DOHH2 (cell line): Measurements from ENCODE around the gene FAM107B.
A peak's percentile ranks its signal among the peaks of the same experiment; 100 is the strongest.

Source experiments
- H3F3A ChIP-seq: fragments of 200-600 bp; sonication (generic), shearing (Covaris generic); 2 replicates; pipeline ENCODE4 v1.6.0; 2016; ENCODE audit warnings: antibody characterized with exemption, mild to moderate bottlenecking; ENCODE audit not compliant: control insufficient read depth, insufficient read depth
- H3K27ac ChIP-seq: fragments of 200-600 bp; sonication (generic); 2 replicates; pipeline ENCODE4 v1.5.1; 2014; ENCODE audit warnings: low read depth, mild to moderate bottlenecking, low read length, moderate library complexity
- H3K27me3 ChIP-seq: fragments of 200-600 bp; sonication (generic); 2 replicates; pipeline ENCODE4 v1.6.1; 2014; ENCODE audit warnings: mild to moderate bottlenecking, low read length, mixed read lengths; ENCODE audit not compliant: control insufficient read depth
- H3K36me3 ChIP-seq: fragments of 200-600 bp; sonication (generic); 2 replicates; pipeline ENCODE4 v1.6.1; 2014; ENCODE audit warnings: mild to moderate bottlenecking, low read length, moderate library complexity, mixed read lengths; ENCODE audit not compliant: control insufficient read depth
- H3K4me1 ChIP-seq: fragments of 200-600 bp; sonication (generic); 2 replicates; pipeline ENCODE4 v1.6.1; 2014; ENCODE audit warnings: mild to moderate bottlenecking, low read length, mixed read lengths; ENCODE audit not compliant: control insufficient read depth
- H3K4me2 ChIP-seq: fragments of 200-600 bp; sonication (generic); 2 replicates; pipeline ENCODE4 v1.6.0; 2014; ENCODE audit warnings: mild to moderate bottlenecking, low read length, moderate library complexity
- H3K4me3 ChIP-seq: fragments of 200-600 bp; sonication (generic); 2 replicates; pipeline ENCODE4 v1.5.1; 2014; ENCODE audit warnings: mild to moderate bottlenecking, low read length, mixed read lengths
- H3K79me2 ChIP-seq: fragments of 200-600 bp; sonication (generic); 2 replicates; pipeline ENCODE4 v1.6.1; 2014; ENCODE audit warnings: mild to moderate bottlenecking, low read length, mixed read lengths; ENCODE audit not compliant: control insufficient read depth
- H3K9me2 ChIP-seq: fragments of 200-600 bp; sonication (generic); replicated peaks from 2 replicates; pipeline ENCODE4 v1.6.1; 2014; ENCODE audit warnings: mild to moderate bottlenecking, low read length, mixed read lengths; ENCODE audit not compliant: control insufficient read depth
- H3K9me3 ChIP-seq: fragments of 200-600 bp; sonication (generic); 2 replicates; pipeline ENCODE4 v1.6.1; 2014; ENCODE audit warnings: antibody characterized with exemption, low read length, mixed read lengths; ENCODE audit not compliant: control insufficient read depth, insufficient read depth
- H4K20me1 ChIP-seq: fragments of 200-600 bp; sonication (generic); 2 replicates; pipeline ENCODE4 v1.6.0; 2014; ENCODE audit warnings: low read depth, mild to moderate bottlenecking, antibody characterized with exemption, low read length, moderate library complexity; ENCODE audit not compliant: control insufficient read depth, insufficient read depth
- CTCF ChIP-seq: fragments of 200-600 bp; sonication (generic); IDR thresholded peaks from one replicate; pipeline ENCODE4 v1.5.1; 2014; ENCODE audit warnings: antibody characterized with exemption, mild to moderate bottlenecking, low read depth, low read length; ENCODE audit not compliant: poor library complexity, severe bottlenecking
- EZH2phosphoT487 ChIP-seq: fragments of 200-600 bp; sonication (generic); IDR thresholded peaks from 2 replicates; pipeline ENCODE4 v1.6.1; 2017; ENCODE audit warnings: borderline replicate concordance, mild to moderate bottlenecking, antibody characterized with exemption, low read length, moderate library complexity, mixed read lengths

FAM107B gene

GRCh38 chr10:14588084-14588937 lies 186.4 kb downstream of the FAM107B start:
- peak overlapping the region; percentile 51 for H3K4me2 ChIP-seq

DNA sequence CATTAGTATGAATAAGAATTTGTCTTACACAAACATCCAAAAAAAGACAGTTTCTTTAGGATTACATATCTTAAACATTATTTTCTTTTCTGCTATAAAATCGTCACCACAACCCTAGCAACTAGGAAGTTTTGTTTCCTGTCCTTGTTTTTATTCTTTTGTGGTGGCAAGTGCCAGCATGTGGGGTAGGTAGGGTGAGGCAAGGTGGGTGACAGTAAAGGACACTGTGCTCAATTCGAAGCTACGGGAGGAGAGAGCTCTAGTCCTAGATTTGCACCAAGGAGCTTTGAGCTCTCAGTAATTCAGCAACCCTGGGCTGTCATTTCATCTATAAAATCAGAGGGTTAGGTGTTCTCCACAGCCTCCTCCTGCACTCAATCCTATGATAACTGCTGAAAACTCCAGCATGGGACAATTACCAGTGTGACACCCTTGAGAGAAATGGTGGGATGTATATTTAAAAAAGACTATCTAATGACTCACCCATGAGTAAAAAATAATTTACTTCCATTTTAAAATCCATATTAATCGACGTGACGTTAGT lies 187.1 kb downstream of the FAM107B start:
- peaks cover 79% of the 10 kb centered on the region for H4K20me1 ChIP-seq
- peaks cover 100% of the 10 kb centered on the region for H3K79me2 ChIP-seq
- H3K36me3 ChIP-seq: peaks cover 100% of the 10 kb centered on the region
- no peaks in the 10 kb centered on the region for H3K9me3 ChIP-seq
- no peaks in the 10 kb centered on the region for H3K27me3 ChIP-seq
- peaks cover 27% of the 10 kb centered on the region for H3F3A ChIP-seq
- peak overlapping the region; percentile 28; the same call in 1 of the 2 replicates for H3K4me3 ChIP-seq
- peak overlapping the region; percentile 46 for H3K27ac ChIP-seq
- H3K9me2 ChIP-seq: no peaks in the 10 kb centered on the region
- H3K4me2 ChIP-seq: peak overlapping the region; percentile 51
- TF ChIP-seq EZH2phosphoT487 (no peak), CTCF (no peak)
- H3K4me1 ChIP-seq: peaks cover 97% of the 10 kb centered on the region

More at GRCh38 chr10:14588084-14588937, 186.4 kb downstream of the FAM107B start:
- H3K9me3 ChIP-seq: no peaks in the 10 kb centered on the region
- H3K27ac ChIP-seq: peak overlapping the region; percentile 46
- peaks cover 29% of the 10 kb centered on the region for H3F3A ChIP-seq
- TF ChIP-seq CTCF: no peak
- H3K27me3 ChIP-seq: no peaks in the 10 kb centered on the region
- H3K79me2 ChIP-seq: peaks cover 100% of the 10 kb centered on the region
- H3K9me2 ChIP-seq: no peaks in the 10 kb centered on the region
- peaks cover 99% of the 10 kb centered on the region for H3K36me3 ChIP-seq
- peaks cover 98% of the 10 kb centered on the region for H3K4me1 ChIP-seq
- H3K4me3 ChIP-seq: peak overlapping the region; percentile 28
- peaks cover 76% of the 10 kb centered on the region for H4K20me1 ChIP-seq

DNA sequence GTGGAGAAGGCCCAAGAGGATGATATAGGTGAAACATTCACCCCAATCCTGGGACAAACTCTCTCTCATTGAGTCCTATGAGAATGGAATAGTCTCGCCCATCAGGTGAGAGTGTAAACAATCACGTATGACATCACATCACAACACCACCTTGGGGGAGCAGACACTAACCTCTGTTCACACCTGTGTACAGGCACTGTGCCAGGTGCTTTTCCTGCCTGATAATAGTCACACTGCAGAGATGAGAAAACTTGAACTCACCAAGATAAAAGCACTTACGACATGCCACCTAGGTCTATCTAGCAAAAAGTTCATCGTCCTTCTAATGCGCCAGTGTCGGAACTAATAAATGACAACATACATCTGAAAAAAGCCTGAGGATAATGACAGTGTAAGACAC lies 187.8 kb downstream of the FAM107B start:
- Histone ChIP-seq H3K9me3 (no peaks in the 10 kb centered on the region), H3K4me1 (peaks cover 90% of the 10 kb centered on the region), H4K20me1 (peaks cover 73% of the 10 kb centered on the region), H3K79me2 (peaks cover 100% of the 10 kb centered on the region), H3K27ac (no peak overlapping the region), H3K4me2 (peak overlapping the region; percentile 2), H3K4me3 (no peak overlapping the region), H3K36me3 (peaks cover 98% of the 10 kb centered on the region), H3K27me3 (no peaks in the 10 kb centered on the region), H3F3A (peaks cover 27% of the 10 kb centered on the region), H3K9me2 (no peaks in the 10 kb centered on the region)
- TF ChIP-seq CTCF: no peak
- TF ChIP-seq EZH2phosphoT487: no peak
